OCI-LY3 (cell line): Measurements from ENCODE around the gene PLA2G2D.

ENCODE experiments used
- CTCF ChIP-seq: fragments of 200-600, 300-600 bp; sonication (generic); IDR thresholded peaks from 2 replicates; pipeline ENCODE4 v1.5.1; 2014; ENCODE audit warnings: antibody characterized with exemption, low read length, low read depth
- EZH2phosphoT487 ChIP-seq: fragments of 200-600 bp; shearing (Covaris generic); IDR thresholded peaks from 2 replicates; pipeline ENCODE4 v1.6.1; 2018; ENCODE audit warnings: antibody characterized with exemption, mixed run types, low read depth

GRCh38 chr1:20138346-20138745, 19.0 kb upstream of the PLA2G2D start:
- TF ChIP-seq CTCF (no peak), EZH2phosphoT487 (no peak)
